DOHH2 (cell line): Measurements from ENCODE around the gene NINJ1.

ENCODE experiments used
- H3F3A ChIP-seq: fragments of 200-600 bp; sonication (generic), shearing (Covaris generic); 2 replicates; pipeline ENCODE4 v1.6.0; 2016; ENCODE audit warnings: antibody characterized with exemption, mild to moderate bottlenecking; ENCODE audit not compliant: control insufficient read depth, insufficient read depth
- H3K27ac ChIP-seq: fragments of 200-600 bp; sonication (generic); 2 replicates; pipeline ENCODE4 v1.5.1; 2014; ENCODE audit warnings: low read depth, mild to moderate bottlenecking, low read length, moderate library complexity
- H3K27me3 ChIP-seq: fragments of 200-600 bp; sonication (generic); 2 replicates; pipeline ENCODE4 v1.6.1; 2014; ENCODE audit warnings: mild to moderate bottlenecking, low read length, mixed read lengths; ENCODE audit not compliant: control insufficient read depth
- H3K36me3 ChIP-seq: fragments of 200-600 bp; sonication (generic); 2 replicates; pipeline ENCODE4 v1.6.1; 2014; ENCODE audit warnings: mild to moderate bottlenecking, low read length, moderate library complexity, mixed read lengths; ENCODE audit not compliant: control insufficient read depth
- H3K4me1 ChIP-seq: fragments of 200-600 bp; sonication (generic); 2 replicates; pipeline ENCODE4 v1.6.1; 2014; ENCODE audit warnings: mild to moderate bottlenecking, low read length, mixed read lengths; ENCODE audit not compliant: control insufficient read depth
- H3K4me2 ChIP-seq: fragments of 200-600 bp; sonication (generic); 2 replicates; pipeline ENCODE4 v1.6.0; 2014; ENCODE audit warnings: mild to moderate bottlenecking, low read length, moderate library complexity
- H3K4me3 ChIP-seq: fragments of 200-600 bp; sonication (generic); 2 replicates; pipeline ENCODE4 v1.5.1; 2014; ENCODE audit warnings: mild to moderate bottlenecking, low read length, mixed read lengths
- H3K79me2 ChIP-seq: fragments of 200-600 bp; sonication (generic); 2 replicates; pipeline ENCODE4 v1.6.1; 2014; ENCODE audit warnings: mild to moderate bottlenecking, low read length, mixed read lengths; ENCODE audit not compliant: control insufficient read depth
- H3K9me2 ChIP-seq: fragments of 200-600 bp; sonication (generic); replicated peaks from 2 replicates; pipeline ENCODE4 v1.6.1; 2014; ENCODE audit warnings: mild to moderate bottlenecking, low read length, mixed read lengths; ENCODE audit not compliant: control insufficient read depth
- H3K9me3 ChIP-seq: fragments of 200-600 bp; sonication (generic); 2 replicates; pipeline ENCODE4 v1.6.1; 2014; ENCODE audit warnings: antibody characterized with exemption, low read length, mixed read lengths; ENCODE audit not compliant: control insufficient read depth, insufficient read depth
- H4K20me1 ChIP-seq: fragments of 200-600 bp; sonication (generic); 2 replicates; pipeline ENCODE4 v1.6.0; 2014; ENCODE audit warnings: low read depth, mild to moderate bottlenecking, antibody characterized with exemption, low read length, moderate library complexity; ENCODE audit not compliant: control insufficient read depth, insufficient read depth
- CTCF ChIP-seq: fragments of 200-600 bp; sonication (generic); IDR thresholded peaks from one replicate; pipeline ENCODE4 v1.5.1; 2014; ENCODE audit warnings: antibody characterized with exemption, mild to moderate bottlenecking, low read depth, low read length; ENCODE audit not compliant: poor library complexity, severe bottlenecking
- EZH2phosphoT487 ChIP-seq: fragments of 200-600 bp; sonication (generic); IDR thresholded peaks from 2 replicates; pipeline ENCODE4 v1.6.1; 2017; ENCODE audit warnings: borderline replicate concordance, mild to moderate bottlenecking, antibody characterized with exemption, low read length, moderate library complexity, mixed read lengths

NINJ1 gene

GRCh38 chr9:93097511-93098201, 36.4 kb downstream of the NINJ1 start:
- Histone ChIP-seq H3K27ac (no peak overlapping the region), H3K9me3 (no peaks in the 10 kb centered on the region), H3F3A (peaks cover 16% of the 10 kb centered on the region; the same call in 1 of the 2 replicates), H3K4me2 (peak overlapping the region; percentile 95), H3K79me2 (peaks cover 16% of the 10 kb centered on the region), H3K9me2 (no peaks in the 10 kb centered on the region), H3K4me3 (peak overlapping the region; percentile 81), H3K27me3 (no peaks in the 10 kb centered on the region), H3K4me1 (peaks cover 41% of the 10 kb centered on the region), H4K20me1 (no peaks in the 10 kb centered on the region), H3K36me3 (no peaks in the 10 kb centered on the region)
- TF ChIP-seq CTCF (no peak), EZH2phosphoT487 (no peak)

- Histone ChIP-seq H3K27ac (no peak overlapping the region), H3K79me2 (peaks cover 16% of the 10 kb centered on the region), H4K20me1 (no peaks in the 10 kb centered on the region), H3K4me1 (peaks cover 49% of the 10 kb centered on the region), H3F3A (peaks cover 11% of the 10 kb centered on the region; the same call in 1 of the 2 replicates), H3K9me3 (no peaks in the 10 kb centered on the region), H3K27me3 (no peaks in the 10 kb centered on the region), H3K4me3 (peak overlapping the region; percentile 81), H3K4me2 (peak overlapping the region; percentile 95), H3K36me3 (no peaks in the 10 kb centered on the region), H3K9me2 (no peaks in the 10 kb centered on the region)
- TF ChIP-seq CTCF (no peak), EZH2phosphoT487 (no peak)
Observed at GRCh38 chr9:93096811-93097382, 37.2 kb downstream of the NINJ1 start.

- Histone ChIP-seq H3K4me3 (peak within 1 kb of the TSS; percentile 81), H3K27me3 (no peaks in the 10 kb centered on the region), H3K9me3 (no peaks in the 10 kb centered on the region), H3F3A (peaks cover 11% of the 10 kb centered on the region; the same call in 1 of the 2 replicates), H3K27ac (peak within 1 kb of the TSS; percentile 93), H4K20me1 (no peaks in the 10 kb centered on the region), H3K36me3 (no peaks in the 10 kb centered on the region), H3K79me2 (peaks cover 16% of the 10 kb centered on the region), H3K9me2 (no peaks in the 10 kb centered on the region), H3K4me1 (peaks cover 55% of the 10 kb centered on the region), H3K4me2 (peak within 1 kb of the TSS; percentile 96)
- TF ChIP-seq EZH2phosphoT487 = no peak
- no peak for TF ChIP-seq CTCF
Observed at GRCh38 chr9:93096131-93096802, 37.8 kb downstream of the NINJ1 start, which contains the start of gene CARD19. Gene CARD19, plus strand, starts transcription at chr9:93096217. Its CDS starts 129 bp downstream, at chr9:93096346.
